ENCODE measurements around the gene SACS.
"Not testable (repeated sequence)": the region's sequence is repeated elsewhere in the genome, so short reads cannot be mapped to it uniquely, and the experiment has no call there.

SACS gene

DNA sequence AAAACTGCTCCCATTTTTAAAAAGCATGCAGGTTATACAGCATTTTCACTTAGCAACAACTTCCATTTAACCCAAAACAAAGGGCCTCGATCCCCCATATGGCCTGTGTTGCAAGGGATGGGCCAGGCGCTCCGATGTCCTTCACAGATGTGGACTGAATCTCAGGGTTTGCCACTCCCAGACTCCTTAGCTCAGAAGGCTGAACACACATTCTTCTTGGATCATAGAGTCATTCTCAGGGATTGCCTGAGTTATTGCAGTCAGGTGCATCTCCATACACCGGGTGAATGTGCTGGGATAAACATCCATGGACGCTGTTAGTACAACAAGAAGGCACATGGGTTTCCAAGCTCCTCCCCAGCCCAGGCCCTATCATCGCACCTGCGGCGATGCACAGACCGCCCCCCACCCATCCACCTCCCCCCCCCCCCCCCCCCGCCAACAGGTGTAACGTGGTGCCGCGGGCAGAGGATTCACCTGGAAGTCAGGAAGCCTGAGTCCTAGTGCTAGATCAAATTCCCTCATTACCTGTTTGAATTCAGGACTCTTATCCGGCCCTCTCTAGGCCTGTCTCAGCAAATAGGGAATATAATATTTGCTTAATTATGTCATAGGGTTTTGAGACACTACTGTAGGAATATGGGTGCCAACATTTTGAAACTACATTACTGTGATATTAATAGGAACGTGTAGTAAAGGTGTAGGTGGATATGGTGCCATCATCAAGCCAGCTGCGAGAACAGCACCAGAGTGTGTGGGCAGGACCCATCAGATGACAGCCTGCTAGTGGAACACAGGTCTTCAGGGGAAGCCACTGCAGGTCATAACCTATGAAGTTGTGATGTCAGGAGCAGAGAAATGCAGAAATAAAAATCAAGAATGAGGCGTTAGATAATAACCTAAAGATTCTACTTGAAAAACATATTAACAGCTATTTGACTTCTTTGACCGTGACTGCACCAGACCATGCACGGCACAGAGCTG is 110.9 kb downstream of the SACS start:
- no peak for DNase-seq (ENCODE audit: low read depth, low spot score)
- TF ChIP-seq CTCF (IDR thresholded peaks at IDR 0.05; ENCODE audit: insufficient read depth, low read length, missing control alignments), result no peak
- CTCF ChIA-PET, result interaction anchor here (0.7 to 4.5 kb wide), 6 partner anchors 8 to 1685 kb away, joined by 3 to 48 read pairs (median 3); no protein-coding TSS in a partner anchor
- POLR2A ChIA-PET, result interaction anchor here (0.6 to 1.3 kb wide), 2 partner anchors 30 to 32 kb away, joined by 3 read pairs; no protein-coding TSS in a partner anchor
- peak overlapping the region; percentile 33 for H3K4me3 ChIP-seq (ENCODE audit: low read depth, low read length)

GRCh38 chr13:23321535-23322241 is 111.8 kb downstream of the SACS start:
- peak overlapping the region; percentile 46 for H3K4me3 ChIP-seq (ENCODE audit: low read depth, low read length)
- CTCF ChIA-PET, result interaction anchor here (0.7 to 4.5 kb wide), 8 partner anchors 9 to 1718 kb away, joined by 3 to 48 read pairs (median 3); partner anchors contain the start of gene MICU2
- peak; percentile 76 for DNase-seq (ENCODE audit: low read depth, low spot score)
- POLR2A ChIA-PET, result interaction anchor here (0.6 to 1.3 kb wide), 2 partner anchors 31 to 33 kb away, joined by 3 read pairs; no protein-coding TSS in a partner anchor
- TF ChIP-seq CTCF (IDR thresholded peaks at IDR 0.05; ENCODE audit: insufficient read depth, low read length, missing control alignments), result no peak

- H3K4me3 ChIP-seq (ENCODE audit: low read depth, low read length), result no peak overlapping the region
- ChIA-PET CTCF (interaction anchor here (0.6 to 4.5 kb wide), 8 partner anchors 17 to 1717 kb away, joined by 3 to 48 read pairs (median 3); partner anchors contain the start of gene MICU2), POLR2A (interaction anchor here (1.3 kb wide), 1 partner anchor 34 kb away, joined by 3 read pairs; no protein-coding TSS in a partner anchor)
- no peak for DNase-seq (ENCODE audit: low read depth, low spot score)
- no peak for TF ChIP-seq CTCF (IDR thresholded peaks at IDR 0.05; ENCODE audit: insufficient read depth, low read length, missing control alignments)
These were observed 112.5 kb downstream of the SACS start for GRCh38 chr13:23320926-23321534.

DNA sequence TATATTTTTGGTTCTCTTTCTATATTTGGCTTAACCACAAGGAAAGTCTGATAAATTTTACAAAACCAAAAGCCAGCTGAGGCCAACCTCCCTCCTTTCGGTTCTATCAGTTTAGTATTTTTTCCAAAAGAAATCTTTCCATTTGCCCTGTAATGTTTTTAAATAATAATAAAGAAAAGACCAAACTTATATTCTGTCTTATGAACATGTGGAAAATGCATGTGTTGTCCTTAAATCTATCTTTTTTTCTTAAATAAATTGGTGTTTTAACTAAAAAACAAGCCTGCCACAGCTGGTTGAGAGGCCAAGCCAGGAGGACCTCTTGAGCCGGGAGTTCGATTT is 113.6 kb downstream of the SACS start:
- no peak for DNase-seq (ENCODE audit: low read depth, low spot score)
- H3K4me3 ChIP-seq (ENCODE audit: low read depth, low read length), result no peak overlapping the region
- TF ChIP-seq CTCF (IDR thresholded peaks at IDR 0.05; ENCODE audit: insufficient read depth, low read length, missing control alignments), result no peak
- ChIA-PET CTCF (interaction anchor here (0.8 to 4.5 kb wide), 8 partner anchors 8 to 1686 kb away, joined by 3 to 48 read pairs (median 4); no protein-coding TSS in a partner anchor), POLR2A (no interaction called here)

- H3K4me3 ChIP-seq (ENCODE audit: low read depth, low read length); POLR2A ChIA-PET; CTCF ChIA-PET; DNase-seq (ENCODE audit: low read depth, low spot score): not testable (repeated sequence)
These were observed 118.7 kb downstream of the SACS start for GRCh38 chr13:23314837-23315236.

- POLR2A ChIA-PET, result no interaction called here
- TF ChIP-seq CTCF (IDR thresholded peaks at IDR 0.05; ENCODE audit: insufficient read depth, low read length, missing control alignments), result no peak
- DNase-seq (ENCODE audit: low read depth, low spot score), result no peak
- H3K4me3 ChIP-seq (ENCODE audit: low read depth, low read length), result no peak overlapping the region
- CTCF ChIA-PET, result no interaction called here
These were observed 140.9 kb downstream of the SACS start for GRCh38 chr13:23292586-23292985.
